Activated CD4-positive, CD25-positive, alpha-beta regulatory T cell treated with anti-CD3 and anti-CD28 coated beads, Interleukin-2, amount 50 U/mL, for 72 hours (primary cell): ENCODE measurements around the gene XRCC3.
A peak's percentile ranks its signal among the peaks of the same experiment; 100 is the strongest.

Experiments
- DNase-seq: peaks from one replicate; pipeline ENCODE4 v3.0.0; 2021

Gene XRCC3

DNA sequence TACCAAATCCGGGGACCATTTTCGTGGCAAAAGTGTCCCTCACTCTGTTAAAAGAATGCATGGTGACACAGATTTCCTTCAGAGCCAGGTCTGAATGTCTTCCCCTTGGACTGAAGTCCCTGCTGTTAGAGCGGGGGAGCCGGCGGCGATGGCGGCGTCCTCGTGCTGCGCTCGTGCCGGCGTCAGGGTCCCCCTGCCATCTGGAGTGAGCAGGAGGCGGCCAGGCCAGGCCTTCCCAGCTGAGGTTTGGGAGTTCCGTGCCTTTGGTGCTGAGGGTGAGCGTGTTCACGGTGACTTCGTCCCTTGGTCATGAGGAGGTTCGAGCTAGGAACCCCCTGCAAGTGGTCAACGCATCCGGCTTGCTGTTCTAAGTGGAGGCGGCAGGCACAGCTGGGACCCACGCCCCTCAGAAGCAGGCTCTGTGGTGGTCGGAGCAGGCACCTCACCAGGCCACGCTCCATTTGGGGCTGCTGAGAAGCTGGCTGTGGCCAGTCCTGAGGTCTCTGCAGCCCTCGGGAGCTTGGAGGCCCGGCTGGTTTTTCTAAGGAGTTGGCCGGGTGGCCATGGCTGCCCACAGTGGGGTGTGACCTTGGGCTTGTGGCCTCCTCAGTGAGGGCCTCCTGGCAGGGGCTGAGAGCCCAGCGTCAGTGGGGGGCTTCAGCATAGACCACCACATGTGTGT, 9.9 kb upstream of the XRCC3 start:
- DNase-seq, result no peak

DNA sequence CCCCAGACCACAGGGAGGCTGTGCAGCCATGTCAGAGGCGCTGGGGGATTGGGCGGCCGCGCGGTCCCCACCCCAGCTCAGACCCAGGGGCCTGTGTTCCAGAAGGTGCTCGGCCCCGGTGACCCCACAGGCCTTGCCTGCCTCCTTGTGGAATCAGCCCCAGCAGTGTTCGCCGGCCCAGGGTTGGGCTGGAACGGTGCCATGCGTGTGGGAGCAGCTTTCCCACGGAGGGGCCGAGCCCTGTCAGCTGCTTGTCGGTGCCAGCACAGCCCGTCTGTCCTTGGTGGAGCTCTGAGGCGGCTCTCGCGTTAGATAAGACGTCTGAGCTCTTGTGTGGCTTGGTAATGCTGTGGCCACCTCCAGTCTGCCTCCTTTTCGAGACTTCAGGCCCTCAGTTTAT, 8.9 kb upstream of the XRCC3 start:
- DNase-seq, result no peak

DNA sequence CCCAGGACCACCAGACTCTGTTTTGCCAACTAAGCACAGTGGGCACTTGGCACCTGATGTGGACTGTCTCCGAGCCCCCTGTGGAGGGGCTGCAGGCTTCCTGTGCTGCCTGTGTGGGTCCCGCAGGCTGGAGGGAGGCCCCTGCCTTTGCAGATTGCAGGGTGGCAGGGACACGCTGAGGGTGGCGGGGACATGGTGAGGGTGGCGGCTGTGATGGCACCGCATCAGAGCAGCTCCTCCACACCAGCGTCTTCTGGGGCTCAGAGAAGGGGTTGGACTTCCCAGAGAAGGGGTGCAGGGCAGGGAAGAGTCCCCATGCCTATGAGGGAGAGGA, 8.5 kb upstream of the XRCC3 start:
- DNase-seq, result no peak

DNA sequence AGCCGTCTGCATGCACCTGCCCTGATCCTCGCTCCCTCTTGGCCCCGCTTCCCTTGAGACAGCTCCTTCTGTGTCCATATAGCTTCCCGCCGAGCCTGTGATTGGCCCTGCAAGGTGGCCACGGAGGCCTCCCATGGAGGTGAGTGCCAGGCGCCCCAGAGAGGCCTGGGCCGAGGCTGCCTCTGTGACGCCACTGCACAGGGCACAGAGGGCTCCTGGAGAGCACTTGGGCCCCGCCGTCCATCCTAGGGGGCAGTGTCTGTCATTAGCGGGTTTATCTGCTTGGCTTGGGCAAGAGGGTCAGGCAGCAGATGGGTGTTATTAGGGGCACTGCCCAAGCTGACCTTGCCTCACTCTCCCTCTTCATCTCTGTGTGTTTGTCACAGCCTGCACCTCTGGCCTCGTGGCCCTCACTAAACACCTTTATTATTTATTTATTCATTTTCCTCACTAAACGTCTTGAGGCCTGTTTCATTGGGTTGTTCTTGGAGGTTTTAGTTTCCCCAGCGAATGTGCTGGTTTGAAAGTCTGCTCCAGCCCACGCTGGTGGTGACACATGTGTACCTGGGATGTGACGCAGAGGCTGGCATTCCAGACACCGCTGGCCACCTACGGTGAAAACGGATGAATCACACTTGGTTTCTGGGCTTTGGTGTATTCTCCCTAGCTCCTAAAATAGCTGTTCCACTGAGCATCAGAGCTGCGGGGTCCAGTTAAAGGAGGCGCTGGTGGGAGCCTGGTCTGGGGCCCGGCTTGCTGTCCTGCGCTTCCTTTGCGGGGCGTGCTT, 6.3 kb upstream of the XRCC3 start:
- DNase-seq, result no peak

DNA sequence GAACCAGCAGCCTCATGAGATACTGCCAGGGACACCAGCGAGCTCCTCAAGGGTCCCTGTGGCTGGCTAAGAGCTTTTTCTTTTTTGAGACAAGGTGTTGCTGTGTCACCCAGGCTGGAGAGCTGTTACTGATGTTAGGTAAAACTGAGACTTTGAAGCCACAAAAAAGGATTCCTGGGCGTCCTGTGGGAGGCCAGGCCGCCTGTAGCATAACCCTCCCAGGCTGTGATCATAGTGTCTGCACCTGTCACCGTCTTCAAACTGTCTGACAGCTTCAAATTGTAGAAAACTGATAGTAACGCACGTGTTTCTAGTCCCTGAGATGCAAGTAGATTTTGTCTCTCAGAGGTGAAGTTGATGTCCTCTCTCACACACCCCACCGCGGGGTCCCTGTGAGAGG, 4.5 kb upstream of the XRCC3 start:
- no peak for DNase-seq

DNA sequence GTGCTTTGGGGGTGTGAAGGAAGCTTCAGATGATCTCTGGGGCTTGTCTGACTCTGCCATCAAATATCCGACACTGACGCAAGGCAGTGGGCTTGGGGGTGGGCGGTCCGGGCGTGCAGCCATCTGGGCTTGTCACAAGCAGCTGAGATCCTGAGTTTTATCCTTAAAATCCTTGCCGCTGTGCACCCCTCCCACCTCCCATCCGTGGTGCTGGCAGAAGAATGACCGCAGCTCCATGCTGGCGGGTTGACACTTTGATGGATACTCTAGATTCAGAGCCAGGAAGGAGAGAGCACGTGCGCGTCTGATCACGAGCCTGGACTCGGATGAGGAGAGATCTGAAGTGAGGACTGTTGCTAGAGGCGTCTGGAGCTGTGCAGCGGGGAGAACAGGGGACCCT, 3.3 kb upstream of the XRCC3 start:
- DNase-seq, result no peak

DNA sequence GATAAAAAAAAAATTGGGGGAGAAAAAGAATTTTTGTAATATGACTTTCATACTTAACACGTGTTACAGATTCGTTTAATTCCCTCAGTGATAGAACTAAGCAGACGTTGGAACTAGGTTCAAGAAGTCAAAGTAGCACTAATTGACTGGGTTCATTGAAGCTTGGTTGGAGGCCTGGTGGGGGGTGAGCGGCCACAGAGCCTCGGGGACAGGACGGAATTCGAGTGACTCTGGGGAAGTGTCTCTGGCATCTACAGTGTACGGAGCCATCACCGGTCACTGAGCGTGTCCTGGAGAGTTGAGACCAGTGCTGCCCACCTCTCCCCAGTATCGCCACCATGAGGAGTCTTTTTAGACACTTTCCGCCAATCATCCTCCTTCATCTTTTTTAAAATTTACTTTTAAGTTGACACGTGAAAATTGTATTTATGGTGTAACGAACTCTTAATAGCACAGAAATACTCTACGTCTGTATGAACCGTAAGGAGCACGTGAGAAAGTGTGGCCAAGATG, 1.7 kb upstream of the XRCC3 start:
- DNase-seq, result no peak

DNA sequence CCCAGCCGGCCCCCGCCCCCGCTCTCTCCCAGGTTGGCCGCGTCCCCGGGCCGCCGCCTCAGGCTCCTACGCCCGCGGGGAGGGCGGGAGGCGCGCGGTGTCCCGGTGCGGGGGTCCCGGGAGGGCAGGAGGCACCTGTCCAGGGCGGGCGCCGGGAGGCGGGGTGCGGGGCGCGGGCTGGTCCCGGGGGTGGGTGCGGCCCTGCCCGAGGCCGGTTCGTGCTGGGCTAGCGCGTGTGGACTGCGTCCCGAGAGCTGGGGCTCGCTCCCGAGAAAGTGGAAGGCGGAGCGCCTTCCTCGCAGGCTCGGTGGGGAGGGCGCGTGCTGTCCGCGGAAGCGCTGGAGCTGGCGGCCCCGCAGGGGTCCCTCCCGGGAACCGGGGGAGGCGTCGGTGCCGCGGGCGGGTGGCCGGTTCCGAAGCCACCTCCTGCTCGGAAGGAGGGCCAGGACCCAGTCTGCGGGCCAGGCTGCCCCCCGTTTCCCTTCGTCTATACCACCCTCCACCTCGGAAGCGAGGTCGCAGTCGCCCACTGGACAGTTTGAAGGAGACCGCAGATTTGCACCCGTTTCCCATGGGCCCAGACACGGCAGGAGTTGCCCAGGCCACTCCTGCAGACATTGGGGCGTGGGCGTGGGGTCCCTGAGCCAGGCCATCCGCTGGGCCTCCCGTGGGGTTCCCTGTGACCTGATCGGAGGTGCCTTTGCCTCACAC, 995 bp upstream of the XRCC3 start:
- peak; percentile 54 for DNase-seq

DNA sequence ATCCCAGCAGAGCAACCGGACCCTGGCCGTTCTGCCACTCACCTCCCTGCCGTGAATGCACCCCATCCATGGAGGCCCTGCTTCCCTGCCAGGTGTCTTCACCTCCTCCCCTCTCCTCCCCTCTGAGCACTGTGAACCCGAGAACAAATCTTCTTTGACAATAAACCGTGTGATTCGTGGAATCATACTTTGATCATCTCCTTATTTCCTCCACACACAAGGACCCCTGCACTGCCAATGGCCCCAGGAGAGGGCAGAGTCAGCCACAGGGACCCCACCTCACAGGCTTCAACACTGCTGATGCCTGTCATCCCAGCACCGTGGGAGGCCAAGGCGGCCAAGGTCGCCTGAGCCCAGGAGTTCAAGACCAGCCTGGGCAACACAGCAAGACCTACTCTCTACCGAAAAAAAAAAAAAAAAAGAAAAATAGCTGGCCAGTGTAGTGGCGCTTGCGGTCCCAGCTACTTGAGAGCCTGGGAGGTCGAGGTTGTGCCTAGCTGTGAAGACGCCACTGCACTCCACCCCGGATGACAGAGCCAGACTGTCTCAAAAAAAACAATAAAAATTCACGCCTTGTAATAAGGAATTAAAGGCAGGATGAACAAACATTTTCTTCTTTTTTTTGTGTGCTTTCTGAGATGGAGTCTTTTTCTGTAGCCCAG, 1.1 kb downstream of the XRCC3 start:
- DNase-seq, result no peak

DNA sequence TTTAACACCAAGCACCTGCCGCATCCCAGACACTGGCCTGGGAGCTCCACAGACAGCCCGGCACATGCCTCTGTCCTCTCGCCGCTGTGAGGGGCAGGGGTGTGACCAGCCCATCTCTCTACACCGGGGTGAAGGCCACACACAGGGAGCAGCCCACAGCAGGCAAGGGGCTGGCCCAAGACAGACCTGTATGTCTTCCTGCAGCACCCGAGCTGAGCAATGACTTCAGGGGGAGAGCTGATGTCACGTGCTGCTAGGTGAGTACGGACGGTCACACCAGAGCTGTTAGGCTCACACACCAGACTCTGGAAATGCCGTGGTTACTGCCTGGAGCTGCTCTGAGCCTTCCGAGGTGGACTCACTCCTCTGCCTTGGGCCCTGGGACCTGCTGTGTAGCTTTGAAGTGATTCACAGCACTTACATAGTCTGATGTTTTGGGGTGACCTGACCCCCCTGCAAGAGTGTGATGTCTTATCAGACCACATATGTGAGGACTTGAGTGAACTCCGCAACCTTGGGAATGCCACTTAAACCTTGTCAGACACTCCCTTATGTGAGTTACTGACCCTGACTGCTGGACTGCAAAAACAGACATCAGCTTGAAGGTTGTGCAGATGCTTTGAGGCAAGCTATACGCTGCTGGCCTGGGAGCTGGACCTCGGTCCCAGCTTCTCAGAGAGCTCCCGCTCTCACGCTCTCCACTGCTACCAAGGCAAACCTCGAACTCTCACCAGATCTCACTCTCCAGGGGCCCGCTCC, 1.8 kb downstream of the XRCC3 start:
- DNase-seq, result no peak

DNA sequence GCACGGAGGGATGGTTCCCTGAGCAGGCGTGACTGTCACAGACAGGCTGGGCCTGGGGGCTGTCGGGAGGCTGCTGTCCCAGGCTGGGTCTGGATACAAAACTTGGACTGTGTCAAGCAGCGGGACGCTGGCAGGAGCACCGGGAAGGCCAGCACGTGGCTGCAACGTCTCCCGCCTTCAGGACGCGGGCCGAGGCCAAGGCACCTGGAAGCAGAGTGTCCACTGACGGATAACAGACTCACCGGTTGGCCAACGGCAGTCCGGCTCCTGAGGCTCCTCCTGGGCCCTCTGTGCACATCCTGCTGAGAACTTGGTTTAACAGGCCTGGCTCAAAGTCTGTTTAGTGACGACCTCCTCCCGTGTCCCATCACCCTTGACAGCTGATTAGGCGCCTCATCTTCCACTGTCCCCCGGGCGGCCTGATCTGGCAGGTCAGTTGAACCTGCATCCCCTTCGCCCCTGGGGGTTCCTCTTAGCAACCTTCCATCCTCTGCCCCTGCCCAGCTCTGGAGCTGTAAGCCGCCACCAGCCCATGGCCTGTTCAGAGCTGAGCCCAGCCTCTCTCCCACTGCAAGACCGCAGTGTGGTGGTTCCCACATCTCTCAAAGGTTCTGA, 2.5 kb downstream of the XRCC3 start:
- no peak for DNase-seq

DNA sequence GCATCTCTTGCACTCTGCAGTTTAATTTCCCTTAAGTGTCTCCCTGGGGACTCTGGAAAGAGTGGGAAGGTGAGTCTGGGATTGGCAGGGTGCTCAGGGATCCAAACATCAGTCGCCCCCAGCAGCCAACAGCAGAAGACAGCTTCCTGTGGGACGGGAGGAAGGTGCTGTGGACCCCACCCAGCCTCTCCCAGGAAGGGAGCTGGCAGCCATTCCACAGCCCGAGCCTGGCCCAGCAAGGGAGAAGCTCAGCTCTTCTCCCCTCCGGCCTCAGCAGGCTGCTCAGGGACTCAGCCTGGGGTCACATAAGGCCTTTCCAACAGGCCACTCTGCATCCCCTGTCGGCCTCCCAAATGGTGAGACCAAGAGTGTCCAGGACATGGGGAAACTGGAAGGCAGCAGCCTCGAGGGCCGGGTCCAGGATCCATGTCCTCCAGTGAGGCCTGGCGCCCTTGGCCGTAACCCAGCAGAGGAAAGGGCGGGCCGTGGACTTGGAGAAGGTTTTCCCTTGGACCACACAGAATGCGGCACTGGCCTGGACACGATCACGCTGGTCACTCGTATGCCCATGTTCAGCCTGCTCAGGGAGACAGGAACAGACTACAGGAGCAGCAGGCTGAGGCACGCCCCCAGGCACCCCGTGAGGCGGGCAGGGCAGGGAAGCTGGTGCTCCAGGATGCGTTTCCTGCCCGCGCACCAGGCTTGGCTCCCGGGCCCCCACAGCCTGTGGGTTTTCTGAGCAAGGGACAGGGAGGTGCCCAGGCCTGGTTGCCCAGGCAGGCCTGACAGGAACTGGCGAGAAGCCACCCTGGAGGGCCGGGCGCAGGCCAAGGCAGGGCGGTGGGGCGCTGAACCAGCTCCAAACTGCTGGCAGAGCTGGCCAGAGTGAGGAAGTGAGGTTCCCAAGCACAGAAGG, 3.5 kb downstream of the XRCC3 start:
- no peak for DNase-seq

DNA sequence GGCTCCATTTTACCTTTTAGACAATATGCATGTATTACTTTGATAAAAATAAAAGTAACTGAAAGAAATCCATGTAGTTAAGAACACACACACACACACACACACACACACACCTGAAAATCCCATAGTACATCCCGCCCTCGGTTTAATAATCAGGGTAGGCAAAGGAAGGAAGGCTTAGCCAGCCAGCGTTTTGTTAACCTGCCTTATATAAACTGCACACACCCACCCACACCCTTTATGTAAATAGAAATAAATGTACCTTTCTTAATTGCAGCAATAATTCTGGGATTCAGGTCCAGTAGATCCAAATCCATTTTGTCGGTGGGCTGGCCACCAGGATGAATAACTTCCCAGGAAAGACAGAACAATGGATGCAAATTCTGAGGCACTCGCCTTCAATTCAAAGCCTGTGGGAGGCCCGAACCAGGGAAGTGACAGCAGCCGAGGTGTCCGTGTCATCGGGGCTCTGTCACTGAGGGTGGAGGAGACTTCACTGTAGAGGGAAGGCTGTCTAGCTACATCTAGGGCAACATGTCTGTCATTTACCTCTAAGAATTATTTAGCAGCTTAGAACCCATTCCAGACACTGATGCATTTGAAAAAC, 4.4 kb downstream of the XRCC3 start:
- no peak for DNase-seq

DNA sequence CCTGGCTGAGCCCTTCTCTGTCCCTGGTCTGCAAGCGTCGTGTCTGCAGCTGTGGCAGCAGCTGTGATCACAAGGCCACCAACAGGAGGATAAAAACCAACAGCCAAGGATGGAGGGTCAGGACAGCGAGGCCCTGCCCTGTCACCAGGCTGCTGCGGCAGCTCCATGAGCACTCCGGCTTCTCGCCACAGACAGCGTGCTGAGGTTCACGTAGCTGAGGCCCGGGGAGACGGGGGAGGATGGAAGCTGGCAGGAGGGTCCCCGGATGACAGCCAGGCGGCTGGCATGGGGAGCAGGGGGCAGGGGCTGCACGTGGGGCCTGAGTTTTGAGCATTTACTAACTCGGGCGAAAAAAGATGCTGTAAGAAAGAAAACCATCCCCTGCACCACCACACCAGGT, 5.4 kb downstream of the XRCC3 start:
- DNase-seq, result no peak

DNA sequence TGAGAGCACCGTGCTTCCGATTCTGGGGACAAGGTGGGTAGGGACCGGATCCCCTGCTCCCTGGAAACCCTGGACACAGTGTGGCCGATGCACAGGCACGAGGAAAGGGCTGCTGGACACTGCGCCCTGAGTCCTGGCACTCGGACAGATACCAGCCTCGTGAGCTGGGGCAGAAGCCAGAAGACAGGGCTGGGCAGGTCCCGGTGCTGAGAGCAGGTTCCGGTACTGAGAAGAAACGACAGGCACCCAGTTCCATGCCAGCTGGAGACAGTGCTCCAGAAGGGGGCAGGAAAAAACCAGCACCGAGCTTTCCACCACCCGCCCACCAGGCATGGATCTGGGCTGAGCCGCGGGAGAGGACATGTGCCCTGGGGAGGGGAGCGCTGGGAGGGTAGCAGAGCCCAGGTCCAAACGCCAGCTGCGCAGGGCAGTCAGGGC, 6.5 kb downstream of the XRCC3 start:
- DNase-seq, result no peak

DNA sequence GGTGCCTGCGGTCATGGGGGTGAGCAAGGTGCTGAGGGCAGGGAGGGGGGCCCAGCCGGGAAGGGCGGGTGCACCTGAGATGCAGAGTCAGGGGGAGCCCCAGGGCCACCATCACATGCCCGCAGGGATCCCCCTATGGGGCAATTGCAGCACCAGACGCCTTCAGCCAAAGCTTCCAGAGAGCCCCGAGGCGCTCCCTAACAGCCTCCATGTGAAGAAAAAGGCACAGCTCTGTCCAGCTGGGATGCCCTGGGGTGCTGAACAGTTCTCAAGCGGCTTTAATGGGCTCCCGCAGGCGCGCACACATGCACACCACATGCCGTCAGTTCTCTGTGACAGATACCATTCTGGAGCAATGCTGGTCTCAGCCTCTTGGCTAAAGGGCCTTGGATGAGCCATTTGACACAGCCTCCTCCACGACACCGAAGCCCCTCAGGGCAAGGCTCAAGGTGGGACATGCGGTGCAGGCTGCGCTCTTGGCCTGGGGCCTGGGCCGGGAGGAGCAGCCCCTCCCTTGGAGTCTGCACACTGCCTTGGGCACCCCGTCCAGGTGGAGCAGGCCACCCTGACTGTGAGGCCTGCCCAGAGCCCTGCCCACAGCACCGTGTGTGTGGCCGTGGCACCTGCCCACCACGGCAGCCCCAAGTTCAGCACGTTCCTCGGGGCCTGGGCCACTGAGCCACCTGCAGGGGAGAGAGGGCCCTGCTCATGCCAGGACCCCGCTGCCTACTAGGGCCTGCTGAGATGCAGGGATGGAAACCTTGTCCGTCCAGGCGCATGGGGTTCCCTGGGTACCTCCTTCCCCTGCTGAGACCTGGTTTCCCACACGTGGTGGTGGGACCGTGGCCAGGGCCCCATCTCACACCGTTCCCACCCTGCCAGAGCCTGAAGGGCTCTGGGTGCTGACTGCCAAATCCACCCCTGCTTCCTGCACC, 7.7 kb downstream of the XRCC3 start:
- DNase-seq, result no peak

DNA sequence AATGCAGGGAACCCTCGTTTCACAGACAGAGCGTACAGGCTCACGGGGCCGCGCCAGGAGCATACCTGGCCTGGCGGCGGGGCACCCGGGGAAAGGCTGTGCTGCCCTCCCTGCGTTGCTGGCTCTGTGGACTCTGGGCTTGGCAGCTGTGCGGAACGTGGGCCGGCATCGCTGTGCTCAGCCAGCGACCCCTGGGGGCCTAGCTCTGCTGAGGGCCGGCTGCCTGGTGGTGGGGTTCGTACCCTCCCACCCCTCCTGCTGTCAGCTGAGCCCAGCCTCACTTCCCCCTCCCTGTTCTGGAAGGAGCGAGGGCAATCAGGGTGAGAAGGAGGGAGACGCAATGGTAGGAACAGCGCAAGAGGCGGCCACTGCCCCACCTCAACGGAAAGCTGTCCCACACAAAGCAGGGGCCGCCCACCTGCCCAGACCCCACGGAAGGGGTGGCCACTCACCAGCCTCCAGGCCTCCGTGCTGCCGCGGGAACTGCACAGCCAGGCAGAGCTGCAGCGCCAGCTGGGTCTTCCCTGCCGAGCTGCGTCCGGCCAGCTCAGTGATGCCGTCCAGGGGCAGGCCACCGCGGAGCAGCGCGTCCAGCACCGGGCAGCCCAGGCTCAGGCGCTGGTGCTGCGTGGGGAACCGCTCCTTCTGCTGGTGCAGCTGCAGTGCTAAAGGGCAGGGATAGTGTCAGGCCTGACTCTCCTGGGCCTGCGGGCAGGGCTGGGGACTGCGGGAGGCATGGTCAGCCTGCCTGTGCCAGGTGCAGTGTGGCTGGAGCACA, 8.5 kb downstream of the XRCC3 start:
- DNase-seq, result no peak

DNA sequence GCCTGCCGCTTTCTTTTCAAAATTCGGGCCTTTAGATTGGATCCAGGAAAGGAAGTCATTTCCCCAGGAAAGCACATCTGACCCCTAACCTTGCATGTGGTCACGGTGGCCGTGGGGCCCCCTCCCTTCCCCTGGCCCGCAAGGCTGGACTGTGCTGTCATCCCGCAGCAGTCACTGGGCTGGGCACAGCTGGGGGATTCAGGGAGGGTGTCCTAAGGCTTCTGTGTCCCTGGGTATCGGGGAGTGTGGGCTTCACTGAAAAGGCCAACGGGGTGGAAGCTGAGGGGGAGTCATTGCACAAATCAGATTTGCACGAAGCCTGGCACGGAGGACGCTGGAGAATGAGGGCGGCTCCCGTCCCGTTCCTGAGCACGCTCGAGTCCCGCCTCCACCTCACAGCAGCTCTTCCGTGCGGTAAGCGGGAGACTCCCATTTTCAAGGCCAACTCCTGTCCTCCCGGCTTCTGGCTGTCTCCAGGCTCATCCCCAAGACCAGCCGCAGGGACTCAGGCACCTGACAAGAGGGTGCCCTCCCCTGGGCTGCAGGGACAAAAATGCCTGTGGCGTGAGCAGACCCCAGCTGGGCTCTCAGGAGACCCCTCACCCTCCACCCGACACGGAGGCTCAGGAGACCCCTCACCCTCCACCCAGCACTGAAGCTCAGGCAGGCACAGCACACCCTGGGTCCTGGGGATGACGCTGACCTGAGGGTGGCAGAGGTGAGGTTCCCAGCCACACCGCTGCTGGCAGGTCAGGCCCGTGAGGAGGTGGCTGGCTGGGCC, 9.6 kb downstream of the XRCC3 start:
- no peak for DNase-seq
